Karpas-422 (cell line): ENCODE results near the gene WWC2. TPM values are rescaled to one million over a fixed set of nuclear protein-coding genes. Genes with fewer than 3 reads are reported as not detected.
"Not testable (repeated sequence)": the region's sequence is repeated elsewhere in the genome, so short reads cannot be mapped to it uniquely, and the experiment has no call there.

ENCODE experiments used
- DNase-seq: peaks from one replicate; pipeline ENCODE4 v3.0.0-alpha.2; 2015
- H2AFZ ChIP-seq: fragments of 200-600 bp; sonication (generic); 2 replicates; pipeline ENCODE4 v1.6.1; 2014; ENCODE audit warnings: antibody characterized with exemption, low read length, mixed read lengths
- H3K27ac ChIP-seq: fragments of 200-600 bp; sonication (generic); 2 replicates; pipeline ENCODE4 v1.5.1; 2014; ENCODE audit warnings: mild to moderate bottlenecking, low read length, moderate library complexity
- H3K27me3 ChIP-seq: fragments of 200-600 bp; sonication (generic); 2 replicates; pipeline ENCODE4 v1.6.1; 2014; ENCODE audit warnings: low read length, mixed read lengths
- H3K36me3 ChIP-seq: fragments of 200-600 bp; sonication (generic); 2 replicates; pipeline ENCODE4 v1.6.1; 2014; ENCODE audit warnings: low read length, mixed read lengths; ENCODE audit not compliant: insufficient read depth
- H3K4me1 ChIP-seq: fragments of 200-600 bp; sonication (generic); 2 replicates; pipeline ENCODE4 v1.6.1; 2014; ENCODE audit warnings: mild to moderate bottlenecking, low read length, mixed read lengths
- H3K4me2 ChIP-seq: fragments of 200-600 bp; sonication (generic); 2 replicates; pipeline ENCODE4 v1.6.1; 2014; ENCODE audit warnings: low read length, low read depth, mild to moderate bottlenecking; ENCODE audit not compliant: poor library complexity, severe bottlenecking
- H3K4me3 ChIP-seq: fragments of 200-600 bp; sonication (generic); 2 replicates; pipeline ENCODE4 v1.5.1; 2014; ENCODE audit warnings: mild to moderate bottlenecking, antibody characterized with exemption, low read length, mixed read lengths
- H3K79me2 ChIP-seq: fragments of 200-600 bp; sonication (generic); 2 replicates; pipeline ENCODE4 v1.6.1; 2014; ENCODE audit warnings: mild to moderate bottlenecking, low read length, mixed read lengths
- H3K9ac ChIP-seq: fragments of 200-600 bp; sonication (generic); 2 replicates; pipeline ENCODE4 v1.6.0; 2014; ENCODE audit warnings: low read length
- H3K9me2 ChIP-seq: fragments of 200-600 bp; sonication (generic), shearing (Covaris generic); replicated peaks from 2 replicates; pipeline ENCODE4 v1.6.0; 2014; ENCODE audit warnings: mild to moderate bottlenecking, low read length, moderate library complexity; ENCODE audit not compliant: insufficient read depth
- H3K9me3 ChIP-seq: fragments of 300-700, 200-600 bp; sonication (generic); 2 replicates; pipeline ENCODE4 v1.6.1; 2014; ENCODE audit warnings: low read length, mixed read lengths
- H4K20me1 ChIP-seq: fragments of 200-600 bp; sonication (generic); 2 replicates; pipeline ENCODE4 v1.6.1; 2014; ENCODE audit warnings: mild to moderate bottlenecking, antibody characterized with exemption, low read length, low read depth; ENCODE audit not compliant: insufficient read depth
- total RNA-seq: library from RNA; depleted of rRNA; stranded (reverse); fragments of >200 nt; shearing (Covaris generic); gene quantifications from 2 replicates; pipeline ENCODE4 v1.2.3, GENCODE V29; 2014; ENCODE audit warnings: low replicate concordance

Gene WWC2
- total RNA-seq, 1 experiment from 2014 or later, result not detected

- Histone ChIP-seq H3K27me3 (no peaks in the 10 kb centered on the region), H4K20me1 (no peaks in the 10 kb centered on the region), H3K27ac (no peak within 1 kb of the TSS)
Observed at GRCh38 chr4:183320211-183321059, 221.4 kb downstream of the WWC2 start, which contains the start of gene CLDN22. TSS of gene CLDN22 (minus strand) at chr4:183320276. CDS start at chr4:183320218, 58 bp downstream.

GRCh38 chr4:183321079-183321478, 222.0 kb downstream of the WWC2 start:
- no peak for DNase-seq
- H2AFZ ChIP-seq, result no peak overlapping the region
- no peak overlapping the region for H3K4me3 ChIP-seq
- no peak overlapping the region for H3K4me2 ChIP-seq
- no peaks in the 10 kb centered on the region for H3K4me1 ChIP-seq
- H3K9ac ChIP-seq, result no peak overlapping the region
- no peaks in the 10 kb centered on the region for H3K79me2 ChIP-seq
- H3K9me3 ChIP-seq, result no peaks in the 10 kb centered on the region
- no peaks in the 10 kb centered on the region for H3K9me2 ChIP-seq
- H3K27me3 ChIP-seq, result no peaks in the 10 kb centered on the region
- no peaks in the 10 kb centered on the region for H4K20me1 ChIP-seq
- no peak overlapping the region for H3K27ac ChIP-seq
- H3K36me3 ChIP-seq, result no peaks in the 10 kb centered on the region

More at GRCh38 chr4:183320211-183321059, 221.4 kb downstream of the WWC2 start, which contains the start of gene CLDN22:
- Histone ChIP-seq H3K79me2 (no peaks in the 10 kb centered on the region), H3K4me1 (no peaks in the 10 kb centered on the region), H2AFZ (no peak within 1 kb of the TSS), H3K9ac (no peak within 1 kb of the TSS), H3K36me3 (no peaks in the 10 kb centered on the region), H3K9me3 (no peaks in the 10 kb centered on the region), H3K4me2 (no peak within 1 kb of the TSS), H3K9me2 (no peaks in the 10 kb centered on the region), H3K4me3 (no peak within 1 kb of the TSS)
- no peak for DNase-seq

GRCh38 chr4:183321516-183321915, 222.5 kb downstream of the WWC2 start:
- H3K9me2 ChIP-seq, result no peaks in the 10 kb centered on the region
- no peaks in the 10 kb centered on the region for H3K27me3 ChIP-seq
- no peak overlapping the region for H3K4me2 ChIP-seq
- H2AFZ ChIP-seq, result no peak overlapping the region
- no peaks in the 10 kb centered on the region for H3K4me1 ChIP-seq
- H4K20me1 ChIP-seq, result no peaks in the 10 kb centered on the region
- no peaks in the 10 kb centered on the region for H3K9me3 ChIP-seq
- no peak overlapping the region for H3K27ac ChIP-seq
- DNase-seq, result no peak
- no peaks in the 10 kb centered on the region for H3K79me2 ChIP-seq
- H3K9ac ChIP-seq, result no peak overlapping the region
- H3K4me3 ChIP-seq, result no peak overlapping the region
- H3K36me3 ChIP-seq, result no peaks in the 10 kb centered on the region

- H3K27ac ChIP-seq, result no peak within 1 kb of the TSS
Observed at GRCh38 chr4:183322326-183322725, 223.3 kb downstream of the WWC2 start, which contains the start of gene CLDN24. TSS of gene CLDN24 (minus strand) at chr4:183322426. CDS start at chr4:183322426, 0 bp downstream.

GRCh38 chr4:183323295-183323694, 224.2 kb downstream of the WWC2 start:
- no peaks in the 10 kb centered on the region for H3K9me3 ChIP-seq
- H3K4me3 ChIP-seq, result no peak overlapping the region

More at GRCh38 chr4:183322326-183322725, 223.3 kb downstream of the WWC2 start, which contains the start of gene CLDN24:
- Histone ChIP-seq H3K9ac (no peak within 1 kb of the TSS), H3K9me3 (no peaks in the 10 kb centered on the region), H3K9me2 (no peaks in the 10 kb centered on the region), H3K4me1 (no peaks in the 10 kb centered on the region), H4K20me1 (no peaks in the 10 kb centered on the region), H2AFZ (no peak within 1 kb of the TSS), H3K79me2 (no peaks in the 10 kb centered on the region), H3K36me3 (no peaks in the 10 kb centered on the region), H3K4me3 (no peak within 1 kb of the TSS), H3K4me2 (no peak within 1 kb of the TSS), H3K27me3 (no peaks in the 10 kb centered on the region)
- DNase-seq, result no peak

GRCh38 chr4:183324056-183324455, 225.0 kb downstream of the WWC2 start:
- H3K79me2 ChIP-seq, H3K27me3 ChIP-seq, H3K4me3 ChIP-seq, H3K4me2 ChIP-seq, H3K9ac ChIP-seq, H3K9me3 ChIP-seq, DNase-seq, H3K9me2 ChIP-seq, H3K4me1 ChIP-seq, H3K27ac ChIP-seq, H2AFZ ChIP-seq, H4K20me1 ChIP-seq, H3K36me3 ChIP-seq: not testable (repeated sequence)

More at GRCh38 chr4:183323295-183323694, 224.2 kb downstream of the WWC2 start:
- no peak overlapping the region for H3K27ac ChIP-seq
- no peak overlapping the region for H3K9ac ChIP-seq
- H3K36me3 ChIP-seq, result no peaks in the 10 kb centered on the region
- no peak overlapping the region for H2AFZ ChIP-seq
- H3K9me2 ChIP-seq, result no peaks in the 10 kb centered on the region
- H3K79me2 ChIP-seq, result no peaks in the 10 kb centered on the region
- H3K4me2 ChIP-seq, result no peak overlapping the region
- no peaks in the 10 kb centered on the region for H4K20me1 ChIP-seq
- no peaks in the 10 kb centered on the region for H3K27me3 ChIP-seq
- H3K4me1 ChIP-seq, result no peaks in the 10 kb centered on the region
- no peak for DNase-seq

- Histone ChIP-seq H3K36me3 (no peaks in the 10 kb centered on the region), H3K79me2 (no peaks in the 10 kb centered on the region), H3K4me1 (no peaks in the 10 kb centered on the region), H4K20me1 (no peaks in the 10 kb centered on the region), H3K9me3 (no peaks in the 10 kb centered on the region), H2AFZ (no peak overlapping the region), H3K4me3 (no peak overlapping the region), H3K9me2 (no peaks in the 10 kb centered on the region), H3K27ac (no peak overlapping the region), H3K9ac (no peak overlapping the region), H3K4me2 (no peak overlapping the region), H3K27me3 (no peaks in the 10 kb centered on the region)
- DNase-seq, result no peak
Observed at GRCh38 chr4:183324619-183325018, 225.6 kb downstream of the WWC2 start.

GRCh38 chr4:183326387-183326786, 227.3 kb downstream of the WWC2 start:
- not testable (repeated sequence) for H3K4me3 ChIP-seq, H3K79me2 ChIP-seq, H2AFZ ChIP-seq, H3K4me2 ChIP-seq, H3K9me2 ChIP-seq, H4K20me1 ChIP-seq, DNase-seq, H3K4me1 ChIP-seq, H3K9me3 ChIP-seq, H3K27me3 ChIP-seq, H3K36me3 ChIP-seq, H3K27ac ChIP-seq, H3K9ac ChIP-seq
